H9 (cell line): ENCODE data around the gene SLC15A3. TPM values are rescaled to one million over a fixed set of nuclear protein-coding genes. Genes with fewer than 3 reads are reported as not detected.

ENCODE experiments used
- DNase-seq: peaks from one replicate; pipeline ENCODE4 v3.0.0-alpha.2; 2017
- H2AFZ ChIP-seq: one replicate; pipeline ENCODE4 v1.6.1; 2013; ENCODE audit warnings: mild to moderate bottlenecking, low read length, control low read depth, moderate library complexity
- H2AK5ac ChIP-seq: 2 replicates; pipeline ENCODE4 v1.6.1; 2013; ENCODE audit warnings: low read length, control low read depth, mixed read lengths; ENCODE audit not compliant: insufficient read length
- H2BK120ac ChIP-seq: one replicate; pipeline ENCODE4 v1.6.1; 2013; ENCODE audit warnings: low read depth, mild to moderate bottlenecking, low read length, control low read depth, inconsistent platforms; ENCODE audit not compliant: poor library complexity, severe bottlenecking
- H2BK12ac ChIP-seq: 2 replicates; pipeline ENCODE4 v1.6.1; 2013; ENCODE audit warnings: low read length, control low read depth, mixed read lengths, low read depth; ENCODE audit not compliant: insufficient read length
- H2BK15ac ChIP-seq: 2 replicates; pipeline ENCODE4 v1.6.1; 2013; ENCODE audit warnings: low read depth, low read length, control low read depth
- H2BK20ac ChIP-seq: one replicate; pipeline ENCODE4 v1.6.1; 2013; ENCODE audit warnings: low read depth, mild to moderate bottlenecking, low read length, control low read depth, inconsistent platforms; ENCODE audit not compliant: poor library complexity, severe bottlenecking
- H2BK5ac ChIP-seq: 2 replicates; pipeline ENCODE4 v1.6.1; 2013; ENCODE audit warnings: low read length, control low read depth, mixed read lengths; ENCODE audit not compliant: insufficient read length
- H3K14ac ChIP-seq: 2 replicates; pipeline ENCODE4 v1.6.1; 2013; ENCODE audit warnings: low read length, control low read depth; ENCODE audit not compliant: insufficient read depth
- H3K18ac ChIP-seq: 2 replicates; pipeline ENCODE4 v1.6.1; 2013; ENCODE audit warnings: low read depth, mild to moderate bottlenecking, mixed read lengths, low read length, control low read depth; ENCODE audit not compliant: insufficient read length
- H3K23ac ChIP-seq: 2 replicates; pipeline ENCODE4 v1.6.1; 2013; ENCODE audit warnings: low read length, control low read depth, mixed read lengths, low read depth; ENCODE audit not compliant: insufficient read length
- H3K23me2 ChIP-seq: 2 replicates; pipeline ENCODE4 v1.6.1; 2013; ENCODE audit warnings: low read depth, mild to moderate bottlenecking, mixed read lengths, low read length, control low read depth; ENCODE audit not compliant: insufficient read length, poor library complexity, severe bottlenecking
- H3K27ac ChIP-seq: 2 replicates; pipeline ENCODE4 v1.5.1; 2013; ENCODE audit warnings: low read length, control low read depth, mixed read lengths, low read depth; ENCODE audit not compliant: insufficient read length
- H3K27me3 ChIP-seq: 2 replicates; pipeline ENCODE4 v1.6.1; 2013; ENCODE audit warnings: low read length, control low read depth, inconsistent platforms; ENCODE audit not compliant: insufficient read depth
- H3K4ac ChIP-seq: 2 replicates; pipeline ENCODE4 v1.6.1; 2013; ENCODE audit warnings: low read depth, mild to moderate bottlenecking, control low read depth, inconsistent platforms, low read length, moderate library complexity
- H3K4me1 ChIP-seq: 2 replicates; pipeline ENCODE4 v1.6.1; 2013; ENCODE audit warnings: low read length, control low read depth, inconsistent platforms; ENCODE audit not compliant: insufficient read depth
- H3K4me2 ChIP-seq: 2 replicates; pipeline ENCODE4 v1.6.1; 2013; ENCODE audit warnings: low read length, control low read depth, mixed read lengths; ENCODE audit not compliant: insufficient read length, insufficient read depth
- H3K56ac ChIP-seq: 2 replicates; pipeline ENCODE4 v1.6.1; 2013; ENCODE audit warnings: low read depth, mild to moderate bottlenecking, mixed read lengths, low read length, control low read depth; ENCODE audit not compliant: insufficient read length
- H3K79me1 ChIP-seq: 2 replicates; pipeline ENCODE4 v1.6.1; 2013; ENCODE audit warnings: low read depth, mild to moderate bottlenecking, moderate library complexity, low read length, control low read depth, inconsistent platforms; ENCODE audit not compliant: insufficient read depth, poor library complexity, severe bottlenecking
- H3K79me2 ChIP-seq: 2 replicates; pipeline ENCODE4 v1.6.1; 2013; ENCODE audit warnings: low read length, control low read depth, inconsistent platforms; ENCODE audit not compliant: insufficient read depth
- H3K9ac ChIP-seq: 2 replicates; pipeline ENCODE4 v1.6.1; 2013; ENCODE audit warnings: low read length, control low read depth, mixed read lengths; ENCODE audit not compliant: insufficient read length; ENCODE audit errors: extremely low read depth
- H3K9me3 ChIP-seq: one replicate; pipeline ENCODE4 v1.6.1; 2013; ENCODE audit warnings: low read depth, low read length, inconsistent platforms; ENCODE audit not compliant: control insufficient read depth
- H3T11ph ChIP-seq: one replicate; pipeline ENCODE4 v1.6.1; 2013; ENCODE audit warnings: mild to moderate bottlenecking, low read length, control low read depth, inconsistent platforms
- H4K20me1 ChIP-seq: one replicate; pipeline ENCODE4 v1.6.1; 2013; ENCODE audit not compliant: control insufficient read depth, insufficient read length, insufficient read depth
- H4K5ac ChIP-seq: 2 replicates; pipeline ENCODE4 v1.6.1; 2013; ENCODE audit warnings: low read depth, mild to moderate bottlenecking, mixed read lengths, low read length, control low read depth; ENCODE audit not compliant: insufficient read length
- H4K8ac ChIP-seq: replicated peaks from 2 replicates; pipeline ENCODE4 v1.6.1; 2013; ENCODE audit warnings: low read length, control low read depth, mixed read lengths, low read depth; ENCODE audit not compliant: insufficient read length
- H4K91ac ChIP-seq: 2 replicates; pipeline ENCODE4 v1.6.1; 2013; ENCODE audit warnings: low read depth, mild to moderate bottlenecking, moderate library complexity, mixed read lengths, low read length, control low read depth; ENCODE audit not compliant: insufficient read length
- H3K27ac Mint-ChIP-seq, 3 experiments: 2 replicates in 2 of 3; 3 replicates in 1 of 3; pipeline ENCODE4 v1.8.0; 2020 to 2021; ENCODE audit warnings: mixed read lengths in 3 of 3, mild to moderate bottlenecking in 1 of 3, moderate library complexity in 1 of 3
- H3K27me3 Mint-ChIP-seq: 2 replicates; pipeline ENCODE4 v1.8.0; 2021; ENCODE audit warnings: low read depth, mild to moderate bottlenecking, moderate library complexity, mixed read lengths
- H3K36me3 Mint-ChIP-seq, 3 experiments: 2 replicates in 2 of 3; 3 replicates in 1 of 3; pipeline ENCODE4 v1.8.0; 2020 to 2021; ENCODE audit warnings: low read depth in 3 of 3, mixed read lengths in 3 of 3; ENCODE audit not compliant: insufficient read depth in 1 of 3
- H3K4me1 Mint-ChIP-seq, 2 experiments: 2 replicates each; pipeline ENCODE4 v1.8.0; 2020; ENCODE audit warnings: mixed read lengths in 2 of 2
- H3K4me3 Mint-ChIP-seq, 2 experiments: 2 replicates in 1 of 2; 3 replicates in 1 of 2; pipeline ENCODE4 v1.8.0; 2020 to 2021; ENCODE audit warnings: mild to moderate bottlenecking in 2 of 2, mixed read lengths in 2 of 2, moderate library complexity in 1 of 2
- H3K9me3 Mint-ChIP-seq, 2 experiments: 2 replicates in 1 of 2; 3 replicates in 1 of 2; pipeline ENCODE4 v1.8.0; 2020; ENCODE audit warnings: mild to moderate bottlenecking in 2 of 2, mixed read lengths in 2 of 2, moderate library complexity in 1 of 2
- CTCF ChIP-seq: fragments of 200-600 bp; sonication (generic); conservative IDR thresholded peaks from 3 replicates; pipeline ENCODE4 v1.8.0; 2021; ENCODE audit warnings: antibody characterized with exemption, mild to moderate bottlenecking
- WGBS: extraction: QIAGEN DNeasy Blood & Tissue Kit; methylation state at CpG from one replicate; pipeline ENCODE4 v1.1.7; 2013; ENCODE audit warnings: missing lambda C conversion rate, low lambda C conversion rate, mixed read lengths; ENCODE audit not compliant: insufficient read length; ENCODE audit errors: extremely low coverage; 5-methylcytosine and 5-hydroxymethylcytosine counted together
- total RNA-seq: library from RNA; stranded (reverse); gene quantifications from 2 replicates; pipeline ENCODE4 v1.2.1, GENCODE V29; 2021

The SLC15A3 gene
- total RNA-seq, 1 experiment from 2014 or later = 7.0 TPM

- Histone ChIP-seq H3K9me3 (no peaks in the 10 kb centered on the region), H4K5ac (no peak overlapping the region), H3K9ac (no peak overlapping the region), H2BK20ac (no peak overlapping the region), H2AK5ac (no peak overlapping the region), H3K4me1 (peaks cover 2% of the 10 kb centered on the region), H3K23ac (no peak overlapping the region), H2BK15ac (no peak overlapping the region), H3K56ac (no peak overlapping the region), H4K8ac (no peak overlapping the region), H2BK5ac (no peak overlapping the region), H3K14ac (no peak overlapping the region), H3K27ac (no peak overlapping the region), H3K4me2 (no peak overlapping the region), H3K23me2 (peaks cover 22% of the 10 kb centered on the region), H3K4ac (no peak overlapping the region), H4K20me1 (no peaks in the 10 kb centered on the region), H3T11ph (no peak overlapping the region), H3K79me2 (no peaks in the 10 kb centered on the region; the same call in 1 of the 2 replicates), H2AFZ (no peak overlapping the region), H4K91ac (no peak overlapping the region), H3K18ac (no peak overlapping the region), H2BK120ac (no peak overlapping the region), H3K79me1 (no peaks in the 10 kb centered on the region), H3K27me3 (no peaks in the 10 kb centered on the region), H2BK12ac (no peak overlapping the region)
- H3K9me3 Mint-ChIP-seq = no peaks in the 10 kb centered on the region; a peak in 1 of 5 replicates
- H3K36me3 Mint-ChIP-seq = peaks cover 14 to 30% (median 15%) of the 10 kb centered on the region in 3 experiments
- DNase-seq = no peak
- no peak for TF ChIP-seq CTCF
- peaks cover 40 to 42% of the 10 kb centered on the region in 2 experiments for H3K4me1 Mint-ChIP-seq
- H3K27me3 Mint-ChIP-seq = peaks cover 10% of the 10 kb centered on the region
- no peak overlapping the region; a peak in 1 of 7 replicates for H3K27ac Mint-ChIP-seq
- WGBS = no CpG with 5 or more reads among the region's 3 CpGs
- H3K4me3 Mint-ChIP-seq = no peak overlapping the region
Measured at GRCh38 chr11:60916669-60917206, 35.2 kb downstream of the SLC15A3 start.
